Activated CD8-positive, alpha-beta memory T cell treated with anti-CD3 and anti-CD28 coated beads for 48 hours (primary cell): ENCODE data around the gene PSMA8.
"Not testable (repeated sequence)": the region's sequence is repeated elsewhere in the genome, so short reads cannot be mapped to it uniquely, and the experiment has no call there.

Source experiments
- DNase-seq, 3 experiments: peaks; one replicate each; pipeline ENCODE4 v3.0.0-alpha.2; 2020; ENCODE audit warnings: low read depth in 2 of 3, low spot score in 2 of 3

Gene PSMA8

DNA sequence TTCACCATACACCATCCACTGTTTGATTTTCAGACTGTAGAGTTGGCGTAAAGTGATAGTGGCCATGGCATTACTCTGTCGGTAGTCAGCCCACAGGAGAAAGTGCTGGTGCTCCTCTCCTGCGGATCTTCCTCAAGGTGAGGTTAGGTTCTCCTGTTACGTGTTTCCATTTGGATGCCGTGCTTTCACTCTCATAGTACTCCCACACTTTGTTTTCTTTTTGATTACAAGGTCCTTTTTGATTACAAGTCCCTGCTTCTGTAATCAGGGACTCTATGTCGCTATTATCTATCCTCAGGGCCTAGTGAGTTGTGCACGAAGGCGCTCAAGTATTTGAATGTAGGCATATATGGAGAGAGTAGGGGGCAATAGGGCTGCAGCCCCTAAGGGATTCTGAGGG lies 96.8 kb downstream of the PSMA8 start:
- no peak for DNase-seq

GRCh38 chr18:26233208-26233607 lies 99.5 kb downstream of the PSMA8 start:
- no peak for DNase-seq

DNA sequence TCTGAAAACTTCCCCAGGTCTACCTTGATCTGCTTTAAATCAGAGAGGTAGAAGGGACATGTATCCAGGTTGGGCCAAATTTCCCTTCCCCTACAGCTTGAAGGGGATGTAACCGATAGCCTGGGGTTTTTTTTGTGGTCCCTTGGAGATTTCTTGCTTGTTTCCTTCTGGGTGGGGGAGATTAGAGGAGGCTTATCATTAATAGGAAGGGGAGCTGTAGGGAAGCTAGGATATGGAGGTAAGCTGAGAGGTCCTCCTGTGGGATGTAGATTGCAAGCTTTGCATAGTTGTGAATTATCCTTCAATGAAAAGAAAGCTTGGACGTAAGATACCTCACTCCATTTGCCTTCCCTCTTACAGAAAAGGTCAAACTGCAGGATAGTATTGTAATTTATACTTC lies 103.7 kb downstream of the PSMA8 start:
- DNase-seq, result not testable (repeated sequence)

- not testable (repeated sequence) for DNase-seq
Observed at GRCh38 chr18:26238718-26239117, 105.0 kb downstream of the PSMA8 start.

DNA sequence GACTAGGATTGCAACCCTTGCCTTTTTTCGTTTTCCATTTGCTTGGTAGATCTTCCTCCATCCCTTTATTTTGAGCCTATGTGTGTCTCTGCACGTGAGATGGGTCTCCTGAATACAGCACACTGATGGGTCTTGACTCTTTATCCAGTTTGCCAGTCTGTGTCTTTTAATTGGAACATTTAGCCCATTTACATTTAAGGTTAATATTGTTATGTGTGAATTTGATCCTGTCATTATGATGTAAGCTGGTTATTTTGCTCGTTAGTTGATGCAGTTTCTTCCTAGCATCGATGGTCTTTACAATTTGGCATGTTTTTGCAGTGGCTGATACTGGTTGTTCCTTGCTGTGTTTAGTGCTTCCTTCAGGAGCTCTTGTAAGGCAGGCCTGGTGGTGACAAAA lies 108.7 kb downstream of the PSMA8 start:
- not testable (repeated sequence) for DNase-seq
